Measurements from ENCODE around the gene CNKSR3.

The CNKSR3 gene

DNA sequence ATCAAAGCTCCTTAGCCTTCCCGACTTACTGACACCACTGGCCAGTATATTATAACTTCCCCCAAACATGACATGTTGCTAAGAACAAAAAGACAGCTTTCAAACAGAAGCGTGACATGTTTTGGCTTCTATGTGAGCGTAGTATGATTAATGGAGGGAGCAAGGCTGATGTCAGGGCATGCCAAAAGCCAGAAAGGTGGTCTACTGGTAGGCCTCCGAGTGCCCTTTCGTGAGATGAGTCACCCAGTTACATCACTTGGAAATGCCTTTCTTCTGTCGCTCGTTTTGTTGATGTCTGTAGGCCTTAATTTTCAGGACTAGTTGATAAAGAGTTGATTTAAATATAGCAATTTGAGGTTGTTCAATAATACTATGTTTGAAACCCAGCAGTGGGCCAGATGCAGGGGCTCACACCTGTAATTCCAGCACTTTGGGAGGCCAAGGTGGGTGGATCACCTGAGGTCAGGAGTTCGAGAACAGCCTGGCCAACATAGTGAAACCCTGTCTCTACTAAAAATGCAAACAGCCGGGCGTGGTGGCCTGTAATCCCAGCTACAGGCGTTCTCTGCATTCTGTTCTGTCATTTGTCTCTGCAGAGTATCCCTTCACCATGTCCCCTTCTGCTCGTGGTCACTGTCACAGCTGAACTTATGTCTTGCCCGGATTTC is 53.3 kb downstream of the CNKSR3 start:
- DNase-seq (ENCODE audit: low read depth in 2 of 2): no peak

DNA sequence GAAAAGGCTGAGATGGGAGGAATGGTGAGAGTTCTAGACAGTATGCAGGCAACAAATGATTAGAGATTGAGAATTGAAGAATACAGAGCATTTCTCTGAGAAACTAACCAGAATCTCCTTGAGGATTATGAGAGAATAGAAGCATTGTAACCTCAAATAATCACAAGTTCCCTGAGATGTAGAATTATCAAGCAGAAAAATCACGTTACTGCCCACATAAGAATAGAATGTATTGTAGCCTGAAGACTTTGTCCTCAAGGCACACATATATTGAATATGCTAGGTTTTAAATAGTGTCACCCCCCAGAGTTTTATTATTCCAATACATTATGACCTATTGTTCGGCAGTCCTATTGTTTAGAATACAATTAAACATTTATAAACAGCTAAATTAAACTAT is 57.2 kb downstream of the CNKSR3 start:
- no peak for DNase-seq (ENCODE audit: low read depth in 2 of 2)

DNA sequence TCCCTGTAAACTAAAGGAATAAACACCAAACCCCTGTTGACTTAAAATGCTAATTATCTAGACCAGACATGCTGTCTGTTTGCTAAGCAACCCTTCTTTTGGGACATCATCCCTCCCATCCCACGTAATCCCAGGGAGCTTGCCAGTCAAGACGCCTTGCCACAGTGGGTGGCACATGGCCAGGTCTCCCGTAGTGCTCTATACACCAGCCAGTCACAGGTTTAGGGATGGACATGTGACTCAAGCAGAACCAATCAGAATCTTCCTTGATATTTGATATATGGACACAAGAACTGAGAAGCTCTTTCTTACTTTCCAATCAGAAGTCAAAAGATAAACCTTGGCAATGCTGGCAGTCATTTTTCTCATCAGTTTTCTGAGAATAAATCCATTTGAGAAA is 60.0 kb downstream of the CNKSR3 start:
- DNase-seq (ENCODE audit: low read depth in 2 of 2): no peak

DNA sequence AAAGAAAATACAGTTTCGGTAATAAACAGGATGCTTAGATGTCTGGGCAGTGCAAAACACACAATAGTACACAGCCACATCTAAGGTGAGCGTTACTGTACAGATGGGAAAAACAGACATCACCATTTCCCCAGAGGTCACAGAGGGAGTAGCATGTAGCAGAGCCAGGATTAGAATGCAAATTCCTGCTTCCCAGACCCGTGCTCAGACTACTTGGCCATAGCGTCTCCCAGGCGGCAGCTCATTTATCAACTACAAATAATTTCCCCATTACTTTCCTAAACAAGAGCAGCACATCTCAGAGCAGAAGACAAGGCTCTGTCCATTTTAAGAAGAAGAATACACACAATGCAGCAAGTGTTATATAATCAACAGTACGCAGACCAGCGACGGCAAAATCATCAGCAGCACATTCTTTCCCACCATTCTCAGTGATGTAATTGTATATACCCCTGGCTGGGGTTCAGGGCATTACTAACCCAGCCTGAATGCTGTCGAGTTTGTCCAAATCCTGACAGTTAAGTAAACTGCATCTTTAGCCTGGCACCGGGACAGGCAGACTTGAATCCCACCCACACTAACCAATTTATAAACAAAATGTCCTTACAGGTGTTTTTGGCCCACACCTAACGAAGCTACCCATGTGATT is 61.9 kb downstream of the CNKSR3 start:
- no peak for DNase-seq (ENCODE audit: low read depth in 2 of 2)

DNA sequence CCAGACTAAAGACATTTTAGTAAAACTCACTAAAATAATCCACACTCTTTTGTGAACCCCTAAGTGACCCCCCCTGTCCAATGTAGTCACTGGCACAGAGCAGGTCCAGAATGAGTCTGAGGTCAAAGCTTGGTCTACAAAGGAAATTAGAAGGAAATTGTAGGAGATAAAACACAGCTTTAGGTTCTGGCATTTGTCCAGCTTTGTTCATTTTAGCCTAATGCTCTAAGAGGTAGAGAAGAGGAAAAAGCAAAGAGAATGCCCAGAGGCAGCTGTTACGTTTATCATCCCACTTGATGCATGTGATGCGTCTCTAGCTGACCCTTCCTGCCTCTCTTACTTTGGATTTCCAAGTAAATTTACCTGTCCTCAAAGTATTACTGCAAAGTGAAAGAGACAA is 62.5 kb downstream of the CNKSR3 start:
- no peak for DNase-seq (ENCODE audit: low read depth in 2 of 2)

DNA sequence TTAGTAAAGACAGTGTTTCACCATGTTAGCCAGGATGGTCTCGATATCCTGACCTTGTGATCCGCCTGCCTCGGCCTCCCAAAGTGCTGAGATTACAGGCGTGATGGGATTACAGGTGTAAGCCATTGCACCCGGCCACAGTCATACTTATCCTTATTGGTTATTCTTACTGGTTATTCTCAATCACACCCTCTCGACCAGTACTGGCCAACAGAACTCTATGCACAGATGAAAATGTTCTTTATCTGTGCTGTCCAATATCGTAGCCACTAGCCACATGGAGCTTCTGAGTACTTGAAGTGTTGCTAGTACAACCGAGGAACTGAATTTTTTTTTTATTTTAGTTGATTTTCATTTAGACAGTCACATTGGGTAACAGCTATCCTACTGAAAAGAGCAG is 63.5 kb downstream of the CNKSR3 start:
- DNase-seq (ENCODE audit: low read depth in 2 of 2): no peak

DNA sequence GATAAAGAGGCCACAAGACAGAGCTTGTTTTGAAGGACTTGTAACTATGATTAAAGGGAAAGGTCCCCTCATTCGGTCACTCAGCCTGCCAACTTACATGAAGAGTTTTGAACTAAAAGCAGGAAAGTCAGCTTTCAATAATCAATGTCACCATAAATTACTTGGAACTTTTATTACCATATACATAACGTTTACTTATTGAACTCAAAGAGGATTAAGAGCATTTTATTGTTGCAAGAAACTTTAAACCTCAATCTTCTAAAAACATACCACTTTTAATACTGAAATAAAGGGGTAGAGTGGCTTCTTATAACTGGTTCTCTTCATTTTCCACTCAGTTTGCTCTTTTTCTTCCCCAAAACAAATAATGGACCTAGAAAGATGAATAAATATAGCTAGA is 65.1 kb downstream of the CNKSR3 start:
- DNase-seq (ENCODE audit: low read depth in 2 of 2): no peak

DNA sequence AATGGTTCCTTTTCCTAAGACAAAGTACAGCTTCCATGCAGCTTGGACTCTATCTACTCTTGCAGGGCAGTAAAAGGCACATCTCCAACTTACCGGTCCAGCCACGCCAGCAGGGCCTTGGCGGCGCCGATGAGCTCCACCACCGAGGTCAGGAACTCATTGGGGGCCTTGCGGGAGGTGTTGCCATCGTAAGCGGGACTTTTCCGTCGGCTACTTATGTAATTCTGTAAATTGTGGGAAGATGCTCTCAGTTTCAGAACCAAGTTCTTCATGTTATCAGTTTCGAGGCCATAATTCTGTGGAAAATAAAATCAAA is 68.5 kb downstream of the CNKSR3 start:
- DNase-seq (ENCODE audit: low read depth in 2 of 2): no peak

DNA sequence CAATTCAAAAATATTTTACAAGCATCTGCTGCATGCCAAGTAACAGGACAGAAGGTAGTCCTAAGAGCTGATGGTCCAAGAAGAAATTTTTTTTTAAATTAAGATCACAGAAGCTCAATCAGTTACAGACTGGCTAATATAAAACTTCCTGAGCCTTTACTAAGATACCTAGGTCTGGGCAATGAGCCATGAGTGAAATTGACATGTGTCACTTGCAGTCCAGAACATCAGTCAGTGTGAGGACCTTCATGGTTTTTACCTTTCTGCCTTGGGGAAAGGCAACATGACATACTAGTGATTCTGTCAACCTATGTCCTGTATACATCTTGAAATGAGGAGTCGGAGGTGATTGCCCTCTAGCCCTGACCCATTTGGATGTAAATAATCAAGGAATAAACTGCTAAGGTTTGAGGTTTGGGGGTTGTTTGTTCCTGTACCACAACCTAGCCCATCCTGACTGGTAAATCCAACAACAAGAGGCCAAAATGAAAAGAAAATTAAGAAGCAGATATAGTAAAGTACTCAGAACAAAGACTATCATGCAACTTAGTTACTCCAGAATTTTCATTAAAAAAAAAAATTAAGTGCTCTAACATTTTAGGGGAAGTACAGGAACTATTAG is 70.0 kb downstream of the CNKSR3 start:
- DNase-seq (ENCODE audit: low read depth in 2 of 2): no peak

DNA sequence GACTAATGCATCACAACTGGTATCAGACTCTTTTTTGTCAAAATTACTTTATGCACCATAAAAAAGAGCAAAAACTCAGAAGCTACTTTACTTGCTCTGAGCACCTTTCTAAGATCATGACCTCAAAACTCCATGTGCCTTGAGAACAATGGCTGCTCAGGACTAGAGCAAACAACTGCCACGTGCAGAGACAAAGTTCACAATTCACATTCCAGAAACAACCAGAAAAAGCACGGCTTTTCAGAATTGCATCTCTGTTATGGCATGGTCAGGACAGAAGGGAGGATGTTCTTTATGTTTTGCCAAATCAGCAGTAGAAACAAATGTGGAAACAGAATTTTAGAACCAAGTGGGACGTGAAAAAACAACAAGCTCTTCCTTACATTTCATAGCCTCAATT is 70.5 kb downstream of the CNKSR3 start:
- DNase-seq (ENCODE audit: low read depth in 2 of 2): no peak

DNA sequence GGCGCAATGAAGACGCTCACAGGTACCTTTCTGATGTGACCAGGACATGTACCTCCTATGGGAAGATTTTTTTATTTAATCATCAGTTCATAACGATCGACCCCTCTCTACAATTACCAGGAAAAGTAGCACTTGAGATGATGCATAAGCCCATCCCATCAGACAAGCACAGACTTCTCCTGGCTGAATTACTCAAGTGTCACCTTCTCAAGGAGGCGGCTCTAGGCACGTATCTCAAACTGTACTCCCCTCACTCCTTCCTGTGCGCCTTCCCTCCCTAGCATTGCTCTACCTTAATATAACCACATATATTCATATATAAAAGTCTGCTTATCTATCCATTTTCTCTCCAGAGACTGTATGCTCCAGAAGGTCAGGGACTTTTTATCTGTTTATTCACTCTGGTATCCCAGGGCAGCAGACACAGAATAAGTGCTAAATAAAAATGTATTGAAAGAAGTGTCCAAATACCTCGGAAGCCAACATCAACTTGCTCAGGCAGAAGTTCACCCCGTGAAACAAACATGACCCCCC is 71.5 kb downstream of the CNKSR3 start:
- DNase-seq (ENCODE audit: low read depth in 2 of 2): no peak

DNA sequence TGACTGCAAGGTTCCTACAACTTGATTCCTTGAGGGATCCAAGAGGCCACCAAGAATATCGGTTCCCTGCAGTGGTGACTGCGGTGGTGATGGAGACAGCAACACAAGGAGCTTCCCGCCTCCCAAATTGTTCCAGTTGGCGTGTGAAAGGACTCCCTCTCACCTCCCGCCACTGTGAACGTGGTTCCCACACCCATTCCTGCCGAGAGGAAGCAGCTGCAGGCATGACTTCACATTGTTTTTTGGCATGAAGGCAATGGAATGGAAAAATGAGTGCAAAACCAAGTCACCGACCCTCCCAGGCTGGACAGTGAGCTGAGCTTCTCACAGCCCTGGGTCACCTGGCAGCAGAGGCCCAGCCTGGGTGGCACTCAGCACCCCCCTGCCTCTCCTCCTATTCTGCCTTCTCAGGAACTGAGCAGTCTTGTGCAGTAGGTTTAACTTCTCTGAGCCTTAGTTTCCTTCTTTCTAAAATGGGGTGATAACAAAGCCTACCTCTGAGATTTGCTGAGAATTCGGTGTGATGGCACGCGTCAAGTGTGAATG is 75.0 kb downstream of the CNKSR3 start:
- DNase-seq (ENCODE audit: low read depth in 2 of 2): no peak

DNA sequence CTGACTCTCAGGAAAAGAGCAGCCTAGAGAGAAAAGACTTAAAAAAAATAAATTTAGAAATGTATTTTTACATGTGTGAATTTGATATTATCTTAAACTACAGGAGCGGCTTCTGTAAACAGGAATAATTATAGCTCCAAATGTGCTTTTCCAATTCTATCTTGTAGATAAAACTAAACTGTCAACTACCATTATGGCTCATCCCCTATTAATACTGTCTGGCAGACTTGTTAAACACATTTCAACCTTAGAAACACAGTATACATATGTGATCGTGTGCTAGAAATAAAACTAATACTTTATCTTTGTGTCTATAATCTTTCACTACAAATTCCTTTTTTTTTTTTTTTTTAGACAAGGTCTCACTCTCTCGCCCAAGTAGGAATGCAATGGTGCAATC is 75.8 kb downstream of the CNKSR3 start:
- no peak for DNase-seq (ENCODE audit: low read depth in 2 of 2)

DNA sequence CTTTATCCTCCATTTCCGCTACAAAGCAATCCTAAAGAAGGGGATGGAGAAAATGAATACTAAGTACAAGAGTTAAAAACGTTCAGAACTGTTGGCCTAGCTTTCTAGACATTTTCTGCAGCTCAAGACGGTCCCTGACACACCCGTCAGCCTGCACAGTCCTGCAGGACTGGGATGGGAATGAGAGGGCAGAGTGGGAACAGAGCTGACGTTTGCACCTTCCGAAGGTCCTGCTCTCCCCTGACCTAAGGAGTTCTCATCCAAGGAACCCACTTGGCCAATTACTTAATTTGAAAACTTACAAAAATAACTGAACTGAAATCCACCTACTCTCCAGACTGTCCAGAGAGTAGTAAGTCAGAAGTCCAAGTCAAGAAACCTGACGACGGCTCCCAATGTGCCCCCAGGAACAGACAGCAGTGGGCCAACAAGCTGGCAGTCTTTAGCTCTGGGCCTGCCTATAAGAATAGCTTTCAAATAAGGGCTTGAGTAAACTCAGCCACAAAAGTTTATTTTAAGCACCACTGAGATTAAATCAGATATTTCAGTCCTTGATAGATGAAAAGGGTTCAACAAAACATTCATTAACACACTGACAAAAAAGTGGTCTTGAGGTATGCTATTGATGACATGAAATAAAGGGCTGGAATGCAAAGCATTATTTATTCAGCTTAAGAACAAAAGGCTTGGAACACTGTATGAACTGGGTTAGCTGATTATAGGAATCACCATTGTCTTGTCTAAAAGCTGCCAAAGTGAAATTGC is 76.8 kb downstream of the CNKSR3 start:
- DNase-seq (ENCODE audit: low read depth in 2 of 2): no peak

DNA sequence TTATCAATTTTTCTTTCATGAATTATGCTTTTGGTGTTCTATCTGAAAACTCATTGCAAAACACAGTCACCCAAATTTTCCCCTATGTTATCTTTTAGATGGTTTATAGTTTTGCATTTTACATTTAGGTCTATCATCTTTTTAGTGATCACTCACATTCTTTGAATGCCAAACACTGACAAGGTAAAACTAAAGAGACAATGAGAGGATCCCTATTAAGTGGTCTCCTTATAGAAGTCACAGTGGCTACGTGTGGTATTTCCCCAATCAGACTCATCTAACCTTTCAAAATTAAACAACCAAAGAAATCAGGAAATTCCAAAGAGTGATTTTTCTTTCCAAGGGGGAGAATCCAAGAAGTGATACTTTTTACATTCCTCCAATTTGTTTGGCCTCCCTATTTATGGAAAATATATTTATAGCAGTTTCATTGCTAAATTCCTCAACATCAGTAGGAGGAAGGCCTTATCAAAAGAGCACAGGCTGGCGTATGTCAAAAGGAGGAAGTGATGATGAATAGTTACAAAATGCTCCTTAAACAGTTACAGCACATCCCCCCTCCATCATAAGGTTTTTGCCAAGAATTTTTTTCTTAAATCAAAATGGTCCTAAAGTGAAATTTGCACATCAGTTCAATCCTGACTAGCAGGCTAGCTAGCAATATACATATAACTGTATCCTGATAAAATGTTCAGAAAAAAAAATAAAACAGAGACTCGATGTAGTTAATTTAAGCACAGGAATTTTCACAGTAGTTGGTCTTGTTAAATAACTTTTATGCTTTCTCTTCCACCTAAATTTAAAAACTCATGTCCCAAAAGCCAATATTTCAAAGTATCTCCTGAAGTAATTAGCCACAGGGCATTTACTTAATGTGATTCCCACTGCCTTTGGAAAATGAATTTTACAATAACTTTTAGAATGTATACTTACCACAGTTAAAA is 77.7 kb downstream of the CNKSR3 start:
- no peak for DNase-seq (ENCODE audit: low read depth in 2 of 2)

DNA sequence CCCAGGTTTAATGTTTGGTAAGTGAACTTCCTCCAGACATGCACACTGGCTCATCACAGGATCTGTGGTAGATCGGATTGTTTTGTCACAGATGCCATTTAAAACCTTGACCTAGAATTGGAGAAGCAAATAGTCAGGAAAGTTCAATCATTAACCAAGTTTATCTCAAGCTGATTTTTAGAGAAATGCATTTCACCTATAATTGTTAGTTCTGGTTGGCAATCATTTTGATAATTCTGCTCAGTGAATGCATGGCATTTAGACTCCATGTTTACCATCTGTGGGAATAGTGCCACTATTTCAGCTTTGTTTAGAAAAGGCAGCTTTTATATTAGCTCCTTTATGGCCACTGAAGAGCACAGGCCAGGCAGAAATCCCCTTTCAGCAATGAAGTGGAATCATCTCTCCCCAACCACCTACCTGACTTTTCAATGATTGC is 80.0 kb downstream of the CNKSR3 start:
- DNase-seq (ENCODE audit: low read depth in 2 of 2): no peak

DNA sequence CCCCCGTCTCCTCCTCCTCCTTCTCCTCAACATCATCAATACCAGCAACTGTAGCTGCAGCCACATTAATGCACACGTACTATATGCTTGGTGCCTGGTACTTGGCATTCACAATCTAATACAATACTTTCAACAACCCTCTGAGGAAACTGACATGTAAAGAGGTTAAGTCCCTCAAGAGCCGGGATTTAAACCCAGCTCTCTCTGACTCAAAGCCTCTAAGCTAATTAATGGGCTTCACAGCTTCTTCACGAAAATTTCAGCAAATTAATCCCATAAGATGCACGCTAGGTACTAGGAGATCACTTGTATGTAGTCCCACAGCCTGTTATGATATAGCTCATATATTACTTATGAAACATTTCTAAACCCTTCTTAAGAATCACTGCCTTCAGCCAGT is 80.8 kb downstream of the CNKSR3 start:
- DNase-seq (ENCODE audit: low read depth in 2 of 2): no peak

DNA sequence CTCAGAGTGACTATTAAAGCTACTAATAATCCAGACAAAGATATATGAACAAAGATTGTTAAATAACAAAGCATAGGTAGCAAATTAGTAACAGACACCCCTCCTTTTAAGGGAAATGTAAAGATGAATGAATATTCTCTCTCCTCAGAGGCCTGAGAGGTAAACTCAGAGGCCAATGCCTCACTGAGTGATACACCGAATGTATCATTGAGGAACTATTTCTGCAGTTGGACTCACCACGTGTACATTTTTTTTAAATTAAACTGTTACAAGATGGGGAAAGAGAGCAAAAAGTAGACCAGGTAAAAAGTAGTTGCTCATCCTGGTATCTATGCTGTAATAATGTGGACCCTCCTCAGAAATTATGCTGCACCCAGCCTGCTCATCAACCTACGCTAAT is 81.6 kb downstream of the CNKSR3 start:
- no peak for DNase-seq (ENCODE audit: low read depth in 2 of 2)

DNA sequence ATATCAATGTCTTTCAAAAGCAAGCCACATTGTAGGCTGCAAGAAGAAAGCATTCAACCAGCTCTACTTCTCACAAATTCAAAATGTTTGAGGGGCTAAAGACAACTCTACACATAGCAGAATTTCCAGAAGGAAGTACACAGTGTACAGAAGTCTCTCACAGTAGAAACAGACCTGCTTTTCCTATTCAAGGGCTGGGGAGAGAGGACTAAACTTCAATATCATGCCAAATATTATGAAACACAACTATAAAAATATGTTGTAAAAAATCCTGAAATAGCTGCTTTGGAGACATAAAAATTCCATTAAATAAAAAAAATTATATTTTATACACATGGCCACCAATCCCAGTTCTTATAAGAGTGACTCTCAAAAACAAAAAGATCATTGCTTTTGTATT is 83.0 kb downstream of the CNKSR3 start:
- DNase-seq (ENCODE audit: low read depth in 2 of 2): no peak

DNA sequence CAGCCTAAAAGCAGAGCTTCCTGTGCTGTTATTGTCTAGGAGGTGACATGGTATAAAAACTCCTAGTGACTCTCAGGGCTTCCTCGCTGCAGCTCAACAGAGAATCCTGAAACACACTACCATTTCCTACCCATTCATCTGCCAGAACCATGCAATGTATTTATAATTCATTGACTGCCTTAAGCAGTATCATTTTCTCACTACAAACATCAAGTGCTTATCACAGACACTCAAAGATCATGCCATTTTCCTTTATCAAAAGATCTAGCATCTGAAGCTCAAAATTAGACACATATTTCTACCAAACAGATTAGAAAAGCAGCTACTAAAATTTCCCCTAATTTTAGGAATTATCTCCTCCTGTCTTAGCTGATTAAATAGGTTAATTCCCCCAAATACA is 83.5 kb downstream of the CNKSR3 start:
- DNase-seq (ENCODE audit: low read depth in 2 of 2): no peak

DNA sequence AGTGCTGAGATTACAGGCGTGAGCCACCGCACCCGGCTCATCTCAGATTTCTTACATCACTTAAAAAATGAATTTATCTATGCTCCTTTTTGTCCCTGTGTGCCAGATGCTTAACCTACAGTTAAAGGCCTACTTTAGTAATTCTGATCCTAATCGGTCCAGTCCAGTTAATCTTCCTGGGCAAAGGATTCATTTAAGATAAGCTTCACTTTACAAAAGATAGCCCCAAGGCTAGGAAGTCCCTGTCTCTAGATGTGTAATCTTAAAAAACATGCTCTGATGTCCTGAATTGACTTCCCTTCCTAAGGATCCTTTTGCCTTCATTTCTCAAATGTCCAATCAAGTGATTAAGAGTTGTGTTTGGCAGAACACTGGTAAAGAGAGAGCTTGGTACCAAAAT is 85.5 kb downstream of the CNKSR3 start:
- DNase-seq (ENCODE audit: low read depth in 2 of 2): no peak
